CD4-positive, CD25-positive, alpha-beta regulatory T cell (primary cell): ENCODE data around the gene RPA3. TPM values are rescaled to one million over a fixed set of nuclear protein-coding genes. Genes with fewer than 3 reads are reported as not detected.
A peak's percentile ranks its signal among the peaks of the same experiment; 100 is the strongest.

ENCODE experiments used
- ATAC-seq, 2 donors: fragments of 150-1000 bp; cut with Tn5 transposase; one replicate each; pipeline ENCODE4 v1.10.0; 2021; ENCODE audit warnings: low read depth in 2 of 2, moderate number of reproducible peaks in 2 of 2, moderate library complexity in 1 of 2
- DNase-seq, 3 donors: peaks; one replicate each; pipeline versions ENCODE4 v3.0.0 to v3.0.0-alpha.2; 2012 to 2022; ENCODE audit warnings: mixed read lengths in 1 of 3
- H3K27ac ChIP-seq: one replicate; pipeline ENCODE4 v1.7.0; 2013; ENCODE audit warnings: mild to moderate bottlenecking, low read length; ENCODE audit not compliant: insufficient read depth, poor library complexity, severe bottlenecking
- H3K27me3 ChIP-seq: one replicate; pipeline ENCODE4 v1.7.0; 2013; ENCODE audit warnings: low read length; ENCODE audit not compliant: control insufficient read depth, insufficient read depth
- H3K36me3 ChIP-seq: one replicate; pipeline ENCODE4 v1.7.0; 2013; ENCODE audit warnings: mild to moderate bottlenecking, low read length, moderate library complexity; ENCODE audit not compliant: control insufficient read depth, insufficient read depth
- H3K4me1 ChIP-seq: 2 replicates; pipeline ENCODE4 v1.7.0; 2013; ENCODE audit warnings: mild to moderate bottlenecking, low read length; ENCODE audit not compliant: insufficient read depth, control insufficient read depth, poor library complexity, severe bottlenecking
- H3K4me3 ChIP-seq: one replicate; pipeline ENCODE4 v1.7.0; 2013; ENCODE audit warnings: low read depth, mild to moderate bottlenecking, low read length, moderate library complexity
- H3K9me3 ChIP-seq, 2 experiments: 1 replicate in 1 of 2; 2 replicates in 1 of 2; pipeline ENCODE4 v1.7.0; 2013; ENCODE audit warnings: low read length in 2 of 2, mild to moderate bottlenecking in 1 of 2, moderate library complexity in 1 of 2; ENCODE audit not compliant: control insufficient read depth in 2 of 2
- H3K27ac Mint-ChIP-seq, 3 donors: one replicate each; pipeline ENCODE4 v1.8.0; 2020 to 2022; ENCODE audit warnings: mild to moderate bottlenecking in 3 of 3, mixed read lengths in 3 of 3, moderate library complexity in 2 of 3
- H3K27me3 Mint-ChIP-seq: one replicate; pipeline ENCODE4 v1.8.0; 2022; ENCODE audit warnings: mild to moderate bottlenecking, mixed read lengths
- H3K36me3 Mint-ChIP-seq: one replicate; pipeline ENCODE4 v1.8.0; 2020; ENCODE audit warnings: mixed read lengths
- H3K4me1 Mint-ChIP-seq, 4 donors: one replicate each; pipeline ENCODE4 v1.8.0; 2020 to 2022; ENCODE audit warnings: mixed read lengths in 4 of 4, mild to moderate bottlenecking in 1 of 4
- H3K4me3 Mint-ChIP-seq, 4 donors: one replicate each; pipeline ENCODE4 v1.8.0; 2020 to 2022; ENCODE audit warnings: mild to moderate bottlenecking in 4 of 4, mixed read lengths in 4 of 4, moderate library complexity in 3 of 4
- H3K9me3 Mint-ChIP-seq, 7 donors: one replicate each; pipeline ENCODE4 v1.8.0; 2020 to 2022; ENCODE audit warnings: mixed read lengths in 7 of 7, mild to moderate bottlenecking in 3 of 7, moderate library complexity in 2 of 7
- polyA plus RNA-seq, 4 donors: library from polyadenylated mRNA; unstranded; fragments of 300-500 nt; fragmentation: Illumina TruSeq; gene quantifications; one replicate each; pipeline ENCODE4 v1.2.3, GENCODE V29; 2021
- total RNA-seq: library from RNA; stranded (reverse); gene quantifications from one replicate; pipeline ENCODE4 v1.2.3, GENCODE V29; 2022

RPA3 gene
- total RNA-seq, result 29.9 TPM
- 100 to 1,000 TPM; 105 to 138 (median 116) TPM for polyA plus RNA-seq

DNA sequence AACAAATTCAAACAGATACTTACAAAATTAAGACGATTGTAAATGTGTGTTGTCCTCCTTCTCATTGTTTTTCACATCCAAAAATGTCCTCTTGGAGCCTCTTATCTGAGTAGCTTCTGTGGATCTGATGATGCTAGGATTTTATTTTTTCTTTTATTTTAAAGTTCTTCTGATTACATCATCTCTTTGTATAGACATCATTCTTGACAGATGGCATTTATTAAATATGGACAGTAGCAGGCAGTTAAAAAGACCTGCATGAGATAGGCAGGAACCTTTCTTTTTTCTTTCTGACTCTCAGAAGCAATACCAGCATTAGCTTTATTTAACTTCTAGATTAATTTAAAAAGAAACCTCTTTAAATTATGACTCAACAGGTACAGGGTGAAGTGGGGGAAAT lies at the start of gene RPA3:
Gene RPA3 (minus strand): TSS at position 116 of the 400 bp plus-strand sequence. CDS start 78,189 bp downstream, outside the sequence.
- no peaks in the 10 kb centered on the region for H3K27me3 Mint-ChIP-seq
- H3K4me3 Mint-ChIP-seq, result peak within 1 kb of the TSS in 1 of 4 donors; percentile 1
- ATAC-seq, result no peak

DNA sequence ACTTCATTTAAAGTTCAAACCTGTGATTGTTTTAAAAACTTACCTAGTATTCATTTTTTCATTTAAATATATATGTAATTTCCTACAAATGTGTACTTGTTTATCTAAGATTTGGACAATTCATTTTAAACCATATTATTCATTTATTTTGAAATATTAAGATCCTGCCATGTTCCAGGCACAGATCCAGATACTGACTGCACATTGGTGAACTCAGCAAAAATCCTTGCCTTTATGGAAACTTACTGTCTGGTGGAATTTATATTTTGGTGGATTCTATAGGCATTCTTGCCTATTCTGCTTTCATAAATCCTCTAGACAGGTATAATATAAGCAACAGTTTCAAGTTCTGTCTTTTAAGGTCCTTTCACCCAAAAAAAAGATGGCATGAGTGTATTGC lies 48.3 kb upstream of the RPA3 start:
- H3K27me3 ChIP-seq, result no peaks in the 10 kb centered on the region
- no peaks in the 10 kb centered on the region for H3K27me3 Mint-ChIP-seq

More for the DNA sequence above, at the start of gene RPA3:
- no peak for DNase-seq
- no peaks in the 10 kb centered on the region for H3K9me3 ChIP-seq
- Mint-ChIP-seq H3K4me1 (peaks cover 12 to 21% (median 17%) of the 10 kb centered on the region in 4 donors), H3K9me3 (peaks cover 0 to 2% (median 0%) of the 10 kb centered on the region in 7 donors), H3K27ac (peak within 1 kb of the TSS in 2 of 3 donors; percentile 23 to 55), H3K36me3 (peaks cover 12% of the 10 kb centered on the region)
- H3K27ac ChIP-seq, result no peak within 1 kb of the TSS
- H3K36me3 ChIP-seq, result peaks cover 4% of the 10 kb centered on the region
- peaks cover 8% of the 10 kb centered on the region for H3K4me1 ChIP-seq
- H3K4me3 ChIP-seq, result no peak within 1 kb of the TSS
- H3K27me3 ChIP-seq, result no peaks in the 10 kb centered on the region

DNA sequence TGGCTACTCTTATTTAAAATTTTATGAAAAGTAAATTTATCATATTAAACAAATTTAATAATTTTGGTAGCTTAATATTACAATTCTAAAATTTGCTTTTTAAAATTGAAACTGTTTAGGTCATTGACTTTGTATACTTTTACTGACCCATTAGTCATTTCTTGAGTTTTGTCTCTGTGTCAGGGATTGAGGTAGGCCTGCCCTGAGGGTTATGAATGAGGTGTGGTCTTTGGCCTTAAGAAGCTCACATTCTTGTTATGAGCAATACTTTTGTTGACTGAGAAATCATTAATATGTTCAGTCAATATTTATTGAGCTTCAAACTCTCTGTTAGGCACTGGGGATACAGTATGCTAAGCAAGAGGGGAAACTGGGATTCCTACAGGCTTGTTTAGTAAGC lies 47.0 kb upstream of the RPA3 start:
- H3K27me3 Mint-ChIP-seq, result no peaks in the 10 kb centered on the region
- H3K4me3 ChIP-seq, result no peak overlapping the region

More for the DNA sequence above, 48.3 kb upstream of the RPA3 start:
- Mint-ChIP-seq H3K27ac (no peak overlapping the region), H3K9me3 (no peaks in the 10 kb centered on the region), H3K4me3 (no peak overlapping the region), H3K4me1 (peaks cover 32 to 49% (median 38%) of the 10 kb centered on the region in 4 donors), H3K36me3 (peaks cover 3% of the 10 kb centered on the region)
- Histone ChIP-seq H3K36me3 (no peaks in the 10 kb centered on the region), H3K4me1 (peaks cover 27% of the 10 kb centered on the region), H3K9me3 (no peaks in the 10 kb centered on the region), H3K4me3 (no peak overlapping the region), H3K27ac (no peak overlapping the region)
- no peak for DNase-seq
- no peak for ATAC-seq

DNA sequence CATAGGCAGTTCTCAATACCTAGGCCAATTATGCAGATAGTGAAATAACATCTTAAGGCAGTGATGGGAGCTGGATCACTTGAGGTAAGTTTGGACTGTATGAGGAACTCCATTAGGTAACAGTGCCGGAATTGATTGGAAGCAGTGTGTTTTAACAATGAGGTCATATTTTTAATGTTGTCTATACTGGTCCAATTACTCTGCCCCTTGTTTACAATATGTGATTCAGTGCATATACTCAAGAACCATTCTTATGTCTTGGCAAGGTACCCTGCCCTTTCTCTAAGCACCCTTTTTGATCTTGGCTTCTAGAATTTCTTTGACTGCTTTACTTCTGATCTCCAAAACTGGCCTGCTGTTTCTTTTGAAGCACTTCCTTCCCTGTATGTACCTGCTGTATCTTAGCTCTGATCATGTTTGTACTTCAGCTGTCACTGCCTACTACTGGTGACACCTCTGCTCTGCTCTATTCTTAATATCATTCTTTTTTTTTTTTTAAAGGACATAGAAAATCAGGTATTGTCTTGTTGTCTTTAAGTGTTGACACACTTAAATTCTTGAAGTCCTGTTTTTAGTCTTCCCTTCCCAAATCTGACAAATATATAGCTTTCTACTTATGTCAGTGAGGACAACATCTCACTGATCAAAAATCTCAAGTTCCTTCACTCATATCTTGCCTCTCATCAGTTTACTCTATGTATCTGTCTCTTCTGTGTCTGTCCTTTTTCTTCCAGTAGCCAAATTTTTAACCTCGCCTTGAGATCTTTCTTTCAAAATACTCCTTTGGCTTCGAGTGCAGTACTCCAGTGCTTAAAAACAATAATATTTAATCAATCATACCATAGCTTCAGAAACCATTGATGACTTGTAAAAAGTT lies 46.4 kb upstream of the RPA3 start:
- Histone ChIP-seq H3K27ac (peak overlapping the region; percentile 76), H3K27me3 (no peaks in the 10 kb centered on the region), H3K4me1 (peaks cover 33% of the 10 kb centered on the region), H3K4me3 (peak overlapping the region; percentile 33), H3K36me3 (no peaks in the 10 kb centered on the region), H3K9me3 (no peaks in the 10 kb centered on the region)
- ATAC-seq, result peak; percentile 69 to 72
- peak overlapping the region in 3 of 4 donors; percentile 2 to 77 (median 10) for H3K4me3 Mint-ChIP-seq
- peak in 2 of 3 donors; percentile 35 to 71 for DNase-seq
- peaks cover 30 to 51% (median 40%) of the 10 kb centered on the region in 4 donors for H3K4me1 Mint-ChIP-seq
- peak overlapping the region; percentile 22 to 94 (median 80) for H3K27ac Mint-ChIP-seq
- H3K36me3 Mint-ChIP-seq, result peaks cover 3% of the 10 kb centered on the region
- H3K9me3 Mint-ChIP-seq, result no peaks in the 10 kb centered on the region
- no peaks in the 10 kb centered on the region for H3K27me3 Mint-ChIP-seq

More for the DNA sequence above, 47.0 kb upstream of the RPA3 start:
- H3K27ac ChIP-seq, result peak overlapping the region; percentile 76
- H3K27me3 ChIP-seq, result no peaks in the 10 kb centered on the region
- H3K4me1 ChIP-seq, result peaks cover 33% of the 10 kb centered on the region
- ATAC-seq, result no peak
- no peaks in the 10 kb centered on the region for H3K9me3 ChIP-seq
- no peaks in the 10 kb centered on the region for H3K9me3 Mint-ChIP-seq
- peak overlapping the region in 2 of 3 donors; percentile 22 to 51 for H3K27ac Mint-ChIP-seq
- H3K36me3 Mint-ChIP-seq, result peaks cover 3% of the 10 kb centered on the region
- no peaks in the 10 kb centered on the region for H3K36me3 ChIP-seq
- peaks cover 32 to 51% (median 42%) of the 10 kb centered on the region in 4 donors for H3K4me1 Mint-ChIP-seq
- peak overlapping the region in 1 of 4 donors; percentile 27 for H3K4me3 Mint-ChIP-seq
- no peak for DNase-seq

DNA sequence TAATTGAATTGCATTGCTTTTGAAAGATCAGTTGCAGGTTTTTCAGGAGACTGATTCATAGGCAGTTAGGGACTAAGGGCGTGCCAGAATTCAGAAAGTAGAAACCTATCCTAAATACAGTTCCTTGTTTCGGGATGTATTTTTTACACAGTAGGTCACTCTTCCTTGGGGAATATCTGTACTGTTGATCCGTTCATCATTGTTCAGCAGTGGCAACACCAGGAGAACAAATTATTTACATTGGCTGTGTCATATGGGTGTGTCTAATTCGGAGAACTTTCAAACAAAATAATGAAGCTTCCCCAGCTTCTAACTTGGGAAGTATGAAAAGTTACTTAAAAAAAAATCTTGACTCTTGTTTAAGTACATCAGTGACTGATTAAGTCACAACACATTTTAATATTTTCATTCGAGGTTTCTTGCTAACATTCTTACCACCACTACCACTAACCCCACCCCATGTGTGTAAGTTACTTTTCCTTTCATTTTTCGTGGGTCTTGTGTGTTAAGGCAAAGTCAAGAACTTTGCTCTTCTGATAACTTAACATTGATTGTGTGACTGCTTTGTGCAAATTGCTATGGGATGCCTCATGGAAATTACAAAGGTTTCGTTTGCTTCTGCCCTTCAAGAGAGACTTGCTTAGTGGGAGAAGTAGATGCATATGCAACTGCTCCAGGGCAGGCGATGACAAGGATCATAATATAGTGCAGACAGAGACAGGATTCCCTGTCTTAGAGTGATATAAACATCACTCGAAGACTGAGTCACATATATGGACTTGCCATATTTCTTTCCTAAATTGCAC lies 43.8 kb upstream of the RPA3 start:
- H3K9me3 ChIP-seq, result no peaks in the 10 kb centered on the region
- H3K36me3 Mint-ChIP-seq, result no peaks in the 10 kb centered on the region
- H3K27ac ChIP-seq, result peak overlapping the region; percentile 76
- H3K36me3 ChIP-seq, result no peaks in the 10 kb centered on the region
- H3K9me3 Mint-ChIP-seq, result no peaks in the 10 kb centered on the region
- ATAC-seq, result peak; percentile 77 to 80
- peak overlapping the region; percentile 75 for H3K4me3 ChIP-seq
- peak overlapping the region; percentile 90 to 99 (median 98) for H3K27ac Mint-ChIP-seq
- H3K27me3 ChIP-seq, result no peaks in the 10 kb centered on the region
- peak overlapping the region; percentile 64 to 99 (median 90) for H3K4me3 Mint-ChIP-seq
- H3K4me1 ChIP-seq, result peaks cover 33% of the 10 kb centered on the region
- H3K27me3 Mint-ChIP-seq, result no peaks in the 10 kb centered on the region
- peaks cover 28 to 53% (median 36%) of the 10 kb centered on the region in 4 donors for H3K4me1 Mint-ChIP-seq
- peak in 2 of 3 donors; percentile 62 to 85 for DNase-seq

DNA sequence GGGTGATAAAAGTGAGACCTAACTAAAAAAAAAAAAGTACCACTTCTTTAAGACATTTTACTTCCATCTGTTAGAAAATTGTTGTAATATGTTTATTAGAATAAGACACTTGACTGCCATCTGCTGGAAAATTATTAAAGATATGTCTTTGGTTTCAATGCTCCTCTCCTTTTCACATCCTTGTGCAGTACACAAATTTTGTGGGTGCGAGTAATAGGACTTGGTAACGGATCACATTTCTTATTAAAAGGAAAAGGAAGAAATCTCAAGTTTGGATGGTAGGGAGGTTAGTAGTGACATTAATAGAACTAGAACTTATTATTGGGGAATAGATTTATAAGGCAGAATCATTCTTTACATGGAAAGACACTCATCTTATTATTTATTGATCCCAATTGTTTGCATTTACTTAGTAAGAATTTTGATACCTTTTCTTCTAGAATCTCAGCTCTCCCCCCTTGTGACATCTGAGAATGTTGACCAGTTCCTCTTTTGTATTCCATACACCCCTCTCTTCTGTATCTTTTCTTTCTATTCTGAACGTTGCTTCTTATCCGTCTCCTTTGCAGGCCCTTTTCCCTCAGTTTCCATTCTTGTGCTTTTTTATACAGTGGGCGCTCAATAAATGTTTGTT lies 43.0 kb upstream of the RPA3 start:
- Histone ChIP-seq H3K4me1 (peaks cover 33% of the 10 kb centered on the region), H3K36me3 (no peaks in the 10 kb centered on the region), H3K27ac (peak overlapping the region; percentile 76), H3K27me3 (no peaks in the 10 kb centered on the region), H3K9me3 (no peaks in the 10 kb centered on the region), H3K4me3 (peak overlapping the region; percentile 75)
- Mint-ChIP-seq H3K27ac (peak overlapping the region; percentile 90 to 99 (median 98)), H3K36me3 (no peaks in the 10 kb centered on the region), H3K4me3 (peak overlapping the region; percentile 64 to 99 (median 90)), H3K9me3 (no peaks in the 10 kb centered on the region), H3K27me3 (no peaks in the 10 kb centered on the region), H3K4me1 (peaks cover 28 to 53% (median 38%) of the 10 kb centered on the region in 4 donors)
- DNase-seq (peak in 2 of 3 donors; percentile 59 to 77), ATAC-seq (no peak)

DNA sequence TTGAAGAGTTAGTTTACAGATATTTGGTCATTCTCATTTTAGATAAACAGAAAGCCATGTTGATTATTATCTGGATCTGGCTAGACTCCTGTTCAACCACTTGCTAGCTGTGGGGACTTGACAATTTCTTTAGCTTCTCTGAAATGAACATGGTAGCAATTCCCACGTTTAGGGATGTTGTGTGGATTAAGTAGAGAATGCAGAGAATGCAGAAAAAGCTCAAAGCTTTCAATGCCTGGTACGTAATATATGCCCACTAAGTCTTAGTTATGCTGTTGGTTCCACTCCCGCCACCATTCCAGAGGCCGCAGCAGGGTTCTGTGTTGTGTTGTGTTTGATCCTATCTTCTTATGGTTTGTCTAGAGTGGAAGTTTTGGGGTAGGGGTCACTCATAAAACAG lies 39.2 kb upstream of the RPA3 start:
- H3K36me3 ChIP-seq, result no peaks in the 10 kb centered on the region
- ATAC-seq (no peak), DNase-seq (no peak)
- H3K9me3 ChIP-seq, result no peaks in the 10 kb centered on the region
- Mint-ChIP-seq H3K27me3 (peaks cover 4% of the 10 kb centered on the region), H3K36me3 (peaks cover 5% of the 10 kb centered on the region), H3K27ac (no peak overlapping the region), H3K4me1 (peaks cover 12 to 32% (median 20%) of the 10 kb centered on the region in 4 donors), H3K4me3 (no peak overlapping the region), H3K9me3 (no peaks in the 10 kb centered on the region)
- H3K27me3 ChIP-seq, result no peaks in the 10 kb centered on the region
- H3K27ac ChIP-seq, result no peak overlapping the region
- peaks cover 12% of the 10 kb centered on the region for H3K4me1 ChIP-seq
- no peak overlapping the region for H3K4me3 ChIP-seq
